Measurements from ENCODE around the gene CSK.

Gene CSK

DNA sequence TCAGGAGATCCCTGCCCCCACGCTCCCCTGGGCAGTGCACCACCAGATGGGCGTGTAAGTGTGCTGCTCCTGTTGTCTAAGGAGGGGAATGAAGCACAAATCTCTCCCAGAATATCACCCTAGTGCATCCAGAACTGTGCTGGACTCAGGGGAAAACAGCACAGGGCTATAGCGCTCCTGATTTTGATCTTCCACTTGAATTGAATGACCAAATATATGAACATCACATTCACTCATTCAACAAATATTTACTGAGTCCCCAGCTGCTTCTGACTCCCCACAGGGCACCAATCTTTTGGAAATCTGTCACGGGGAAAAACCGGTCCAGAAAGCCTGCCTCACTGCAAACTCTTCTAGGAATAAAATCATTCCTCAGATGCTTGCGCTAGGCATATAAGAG, 47.0 kb downstream of the CSK start:
- no peak for DNase-seq

DNA sequence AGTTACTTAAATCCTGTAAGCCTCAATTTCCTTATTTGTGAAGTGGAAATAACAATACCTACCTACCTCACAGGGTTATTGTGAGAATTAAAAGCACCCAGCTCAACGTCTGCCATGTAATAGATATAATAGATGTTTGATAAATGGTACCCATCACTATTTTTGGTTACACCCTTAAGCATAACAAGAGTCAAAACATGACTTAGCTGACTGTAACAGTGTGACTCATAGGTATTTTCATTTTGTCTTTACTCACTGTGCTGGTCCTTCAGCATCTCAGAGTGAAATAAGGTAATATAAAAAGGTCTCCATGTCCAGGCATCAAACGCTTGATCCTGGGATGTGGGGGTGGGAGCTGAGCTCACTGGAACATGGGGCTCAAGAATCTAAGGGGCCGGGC, 47.6 kb downstream of the CSK start:
- no peak for DNase-seq

DNA sequence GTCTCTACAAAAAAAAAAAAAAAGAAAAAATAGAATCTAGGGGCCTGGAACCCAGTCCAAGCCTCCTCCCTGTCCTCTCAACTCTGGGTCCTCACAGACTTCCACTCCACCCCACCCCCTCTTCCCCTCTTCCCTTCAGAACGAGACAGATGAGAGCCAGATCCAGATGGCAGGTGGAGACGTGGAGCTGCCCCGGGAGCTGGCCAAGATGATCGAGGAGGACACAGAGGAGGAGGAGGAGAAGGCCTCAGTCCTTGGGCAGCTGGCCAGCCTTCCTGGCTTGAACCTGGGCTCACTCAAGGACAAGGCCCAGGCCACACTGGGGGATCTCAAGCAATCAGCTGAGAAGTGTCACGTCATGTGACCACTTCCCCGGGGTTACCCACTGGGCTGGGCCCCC, 48.1 kb downstream of the CSK start:
- no peak for DNase-seq

DNA sequence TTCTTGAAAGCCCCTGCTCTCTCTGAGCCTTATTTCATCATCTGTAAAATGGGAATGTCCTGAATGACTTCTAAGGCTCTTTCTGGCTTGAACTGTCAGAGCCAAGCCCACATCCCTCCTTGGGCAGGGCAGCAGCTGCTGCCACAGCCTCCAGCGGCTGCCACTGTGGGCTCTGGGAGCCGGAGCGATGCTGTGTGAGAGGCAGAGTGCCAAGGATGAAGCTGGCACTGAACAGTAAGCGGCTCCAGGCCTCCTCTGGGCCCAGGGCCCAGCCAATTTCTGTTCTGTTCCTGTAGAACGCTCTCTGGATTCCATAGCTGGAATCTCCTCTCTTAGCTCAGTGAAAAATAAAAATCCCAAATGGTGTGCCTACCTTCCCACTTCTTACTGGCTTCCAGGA, 49.0 kb downstream of the CSK start:
- DNase-seq = peak; percentile 56 to 79

DNA sequence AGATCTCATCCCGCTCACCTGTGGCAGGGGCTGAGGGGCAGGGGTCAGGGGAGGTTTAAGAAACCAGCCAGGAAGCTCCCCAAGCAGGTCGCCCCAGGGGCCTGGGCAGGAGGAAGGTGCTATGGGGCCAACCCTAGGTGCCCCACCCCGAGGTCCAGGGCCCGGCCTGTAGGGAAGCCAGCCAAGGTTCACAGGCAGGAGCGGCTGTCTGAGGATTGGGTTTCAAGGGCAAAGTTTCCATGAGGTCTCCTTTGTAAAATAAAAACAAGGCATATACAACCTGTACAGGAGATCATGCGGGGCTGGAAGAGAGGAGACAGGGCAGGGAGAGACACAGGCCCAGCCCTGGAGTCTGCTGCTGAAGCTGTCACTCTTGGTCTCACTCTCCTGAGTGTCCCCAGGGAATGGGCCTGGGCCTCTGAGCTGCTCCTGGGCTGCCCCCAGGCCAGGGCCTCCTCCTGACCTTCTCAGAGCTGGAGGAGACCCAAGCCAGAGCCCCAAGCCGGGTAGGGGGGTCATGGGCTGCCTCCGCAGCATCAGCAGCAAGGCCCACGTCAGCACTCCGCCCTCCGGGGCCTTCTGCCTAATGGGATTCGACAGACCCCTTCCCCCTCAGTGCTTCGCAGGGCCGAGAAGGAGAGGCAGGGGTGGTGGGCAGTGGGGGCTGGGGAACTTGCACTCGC, 50.1 kb downstream of the CSK start:
- no peak for DNase-seq

DNA sequence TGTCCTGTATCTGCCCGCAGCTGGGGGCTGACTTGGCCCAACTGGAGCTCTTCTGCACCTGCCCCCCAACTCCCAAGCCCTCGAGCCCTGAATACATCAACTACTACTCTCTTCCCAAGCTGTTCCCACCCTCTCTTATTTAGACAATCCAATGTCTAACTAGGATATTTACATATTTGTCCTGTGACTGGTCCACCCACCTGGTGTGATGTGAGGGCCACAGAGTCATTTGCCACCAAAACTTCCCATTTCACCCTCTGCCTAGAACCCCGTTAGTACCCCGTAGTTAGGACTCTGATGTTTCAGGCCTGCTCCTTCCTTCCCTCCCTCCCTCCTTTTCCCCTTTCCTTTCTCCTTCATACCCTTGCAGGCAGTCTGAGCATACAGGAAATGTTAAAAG, 50.9 kb downstream of the CSK start:
- no peak for DNase-seq

DNA sequence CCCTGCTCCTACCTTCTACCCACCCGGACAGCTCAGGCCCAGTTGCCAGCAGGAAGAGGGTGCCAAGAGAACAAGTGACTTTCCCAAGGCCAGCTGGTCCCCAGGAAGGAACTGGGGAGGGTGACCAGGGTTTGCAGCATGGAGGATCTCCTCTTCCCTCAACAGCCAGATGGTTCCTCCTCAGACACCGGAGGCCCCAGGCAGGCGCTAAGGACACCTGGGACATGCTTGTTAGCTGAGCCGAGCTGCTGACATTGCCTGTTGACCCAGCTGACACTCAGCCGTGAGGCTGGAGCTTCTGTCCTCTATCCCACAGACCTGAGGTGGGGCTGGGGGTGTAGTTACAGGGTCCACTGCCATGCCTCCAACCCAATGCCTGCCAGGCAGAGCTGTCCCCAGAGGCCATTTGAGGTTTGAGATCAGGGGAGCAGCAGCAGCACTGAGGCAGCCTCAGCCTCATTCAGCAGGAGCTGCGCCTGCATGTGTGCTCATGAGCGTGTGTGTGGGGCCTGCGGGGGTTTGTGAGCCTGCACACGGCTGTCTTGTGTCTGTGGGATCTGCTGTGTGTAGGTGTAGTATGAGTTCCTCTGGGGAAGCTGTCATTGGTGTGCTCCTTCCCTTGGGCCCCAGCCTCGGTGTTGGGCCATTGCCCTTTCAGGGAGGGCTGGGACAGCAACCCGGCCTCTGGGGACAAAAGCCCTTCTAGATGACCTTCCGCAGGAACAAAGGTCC, 51.7 kb downstream of the CSK start:
- DNase-seq = no peak

DNA sequence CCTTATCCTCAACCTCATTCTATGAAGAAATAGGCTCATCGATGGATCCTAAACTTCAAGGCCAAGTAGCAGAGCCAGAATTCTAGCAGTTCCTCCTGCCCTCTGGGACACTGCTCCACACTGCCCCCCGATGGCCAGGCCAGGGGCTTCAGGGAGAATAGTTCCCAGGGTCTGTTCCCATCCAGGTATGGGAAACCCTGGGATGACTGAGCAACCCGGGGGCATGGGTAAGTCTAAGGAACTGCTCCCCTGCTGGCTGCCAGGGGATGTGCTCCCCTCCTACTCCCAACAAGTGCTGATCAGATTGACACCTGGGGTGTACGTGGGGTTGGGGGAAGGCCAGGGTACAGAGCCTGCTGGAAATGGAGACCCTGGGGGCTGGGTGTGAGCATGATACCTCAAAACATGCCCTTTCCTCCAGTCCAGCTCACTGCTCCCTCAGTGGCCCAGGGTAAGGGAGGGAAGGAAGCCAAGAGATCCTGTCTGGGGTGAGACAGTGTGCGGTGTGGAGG, 53.5 kb downstream of the CSK start:
- peak in 1 of 2 donors; percentile 35 for DNase-seq

DNA sequence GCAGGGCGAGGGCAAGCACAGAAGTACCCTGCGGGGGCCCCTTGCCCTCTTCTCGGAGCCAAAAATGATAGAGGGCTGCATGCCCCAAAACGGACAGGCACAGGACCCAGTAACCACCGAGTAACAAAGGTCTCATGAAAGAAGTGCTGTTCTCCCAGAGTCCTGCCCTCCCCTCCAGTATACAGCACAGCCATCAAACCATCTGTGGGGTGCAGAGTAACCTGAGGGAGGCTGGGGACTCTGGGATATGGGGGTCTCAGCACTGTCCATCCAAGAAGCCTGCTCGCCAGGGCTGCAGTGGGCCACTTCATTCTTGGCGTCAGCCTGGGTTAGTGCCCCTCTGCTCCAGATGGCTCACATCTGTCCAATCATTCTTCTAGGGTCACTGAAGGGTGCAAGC, 55.0 kb downstream of the CSK start:
- no peak for DNase-seq

DNA sequence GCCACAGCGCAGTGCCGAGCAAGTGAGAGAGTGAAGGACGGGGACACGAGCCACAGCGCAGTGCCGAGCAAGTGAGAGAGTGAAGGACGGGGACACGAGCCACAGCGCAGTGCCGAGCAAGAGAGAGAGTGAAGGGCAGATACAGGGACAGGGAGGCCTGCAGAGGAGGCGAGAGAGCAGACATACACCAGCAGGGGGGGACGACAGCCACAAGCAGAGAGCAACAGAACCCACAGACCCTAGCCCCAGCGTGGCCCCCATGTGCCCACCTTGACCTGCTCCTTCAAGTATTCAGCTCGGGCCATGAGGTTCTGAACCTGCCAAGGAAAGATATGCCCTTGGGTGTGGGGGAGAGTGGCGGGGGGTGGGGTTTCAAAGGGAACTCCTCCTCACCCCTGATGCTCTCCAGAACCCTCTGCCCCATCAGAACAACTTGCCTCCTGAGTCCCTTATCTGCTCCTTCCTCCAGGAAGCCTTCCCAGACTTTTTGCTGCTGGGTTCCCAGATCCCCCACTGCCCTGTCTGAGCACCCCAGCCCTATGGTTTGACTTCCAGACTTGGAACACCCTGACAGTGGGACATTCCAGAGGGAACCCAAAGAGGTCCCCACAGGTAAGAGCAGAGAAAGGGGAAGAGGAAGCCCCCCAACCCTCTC, 55.7 kb downstream of the CSK start:
- DNase-seq = no peak

DNA sequence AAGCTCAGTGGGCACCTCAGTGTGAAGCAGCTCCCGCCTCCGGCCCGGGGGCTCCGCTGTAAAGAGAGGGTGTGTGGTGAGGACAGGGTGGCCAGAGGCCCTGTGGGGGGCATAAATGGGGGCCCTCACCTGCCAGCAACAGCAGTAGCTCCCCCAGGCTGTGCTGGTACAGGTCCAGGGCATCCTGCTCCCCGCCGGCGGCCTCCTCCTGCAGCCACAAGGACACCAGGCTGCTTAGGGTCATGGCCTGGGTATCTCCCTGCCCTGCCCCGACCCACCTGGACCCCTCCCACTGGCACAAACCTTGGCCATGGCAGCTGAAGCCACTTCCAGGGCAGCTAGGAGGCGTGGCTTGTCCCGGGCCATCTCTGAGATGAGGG, 56.2 kb downstream of the CSK start:
- DNase-seq = no peak

DNA sequence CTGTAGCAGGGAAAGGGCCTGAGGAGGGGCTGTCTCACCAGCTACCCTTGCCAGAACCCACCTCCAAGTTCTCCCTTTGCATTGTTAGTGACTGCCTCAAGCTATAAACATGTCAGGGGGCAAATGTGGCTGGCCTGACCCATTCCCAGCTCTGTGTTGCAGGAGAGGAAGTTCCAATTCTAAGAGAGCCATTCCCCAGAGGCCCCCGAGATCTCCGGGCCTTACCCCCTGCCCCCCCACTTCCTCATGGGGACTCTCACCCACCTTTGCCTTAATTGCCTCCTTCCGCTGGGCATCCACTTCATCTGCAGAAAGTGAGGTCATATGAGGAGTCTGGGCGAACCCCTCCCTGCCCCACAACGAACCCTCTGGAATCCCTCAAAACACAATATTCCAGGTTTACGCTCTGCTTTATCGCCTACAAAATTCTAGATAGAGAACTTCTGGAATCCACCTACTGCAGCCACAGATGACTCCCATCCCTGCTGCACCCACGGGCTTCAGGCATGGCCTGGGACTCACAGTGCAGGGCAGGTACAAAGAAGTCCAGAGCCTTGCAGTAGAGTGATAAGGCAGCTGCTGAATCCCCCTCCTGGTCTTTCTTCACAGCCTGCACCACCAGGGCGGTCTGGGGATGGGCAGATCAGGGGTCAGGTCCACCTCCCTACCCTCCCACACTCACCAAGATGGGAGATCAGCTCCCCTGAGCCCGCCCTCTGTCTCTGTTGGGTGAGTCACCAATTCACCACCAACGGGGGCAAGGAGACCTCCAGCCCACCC, 57.1 kb downstream of the CSK start:
- no peak for DNase-seq

DNA sequence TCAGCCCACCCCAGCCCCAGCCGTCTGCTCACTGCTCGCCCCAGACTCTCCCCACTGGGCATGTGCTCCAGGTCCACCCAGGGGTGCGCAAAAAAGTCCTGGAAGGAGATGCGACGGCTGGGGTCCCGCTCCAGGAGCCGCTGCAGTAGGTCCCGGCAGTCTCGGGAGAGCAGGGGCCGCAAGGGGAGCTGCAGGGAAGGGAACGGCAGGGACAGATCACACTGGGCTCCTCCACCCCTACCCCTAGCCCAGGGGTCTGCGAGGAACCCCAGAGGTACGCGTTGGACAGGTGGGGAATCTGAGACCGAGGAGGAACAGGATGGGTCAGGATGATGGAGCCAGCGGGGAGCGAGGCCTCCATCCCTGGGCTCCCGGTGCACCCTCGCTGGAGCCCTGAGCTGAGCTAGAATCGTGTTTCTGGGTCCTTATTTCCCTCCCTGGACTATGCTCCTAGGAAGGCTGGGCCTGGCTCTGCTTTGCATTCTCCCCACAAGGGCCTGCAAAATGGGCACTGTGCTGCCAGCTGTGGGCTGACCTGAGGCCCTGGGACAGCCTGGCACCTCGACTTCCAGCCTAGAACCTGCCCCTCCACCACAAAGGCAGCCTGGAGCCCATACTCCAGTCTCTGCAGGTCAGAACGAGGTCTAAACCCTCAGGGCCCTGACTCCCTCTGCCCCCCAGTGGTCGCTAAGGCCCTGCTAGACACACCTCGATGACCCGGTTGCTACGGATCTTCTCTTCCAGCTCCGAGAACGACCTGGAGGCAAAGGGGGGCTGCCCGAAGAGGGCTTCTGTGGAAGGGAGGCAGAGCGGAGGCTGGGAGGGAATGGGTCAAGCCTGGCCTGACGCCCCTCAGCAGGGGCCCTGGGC, 57.9 kb downstream of the CSK start:
- DNase-seq = no peak

DNA sequence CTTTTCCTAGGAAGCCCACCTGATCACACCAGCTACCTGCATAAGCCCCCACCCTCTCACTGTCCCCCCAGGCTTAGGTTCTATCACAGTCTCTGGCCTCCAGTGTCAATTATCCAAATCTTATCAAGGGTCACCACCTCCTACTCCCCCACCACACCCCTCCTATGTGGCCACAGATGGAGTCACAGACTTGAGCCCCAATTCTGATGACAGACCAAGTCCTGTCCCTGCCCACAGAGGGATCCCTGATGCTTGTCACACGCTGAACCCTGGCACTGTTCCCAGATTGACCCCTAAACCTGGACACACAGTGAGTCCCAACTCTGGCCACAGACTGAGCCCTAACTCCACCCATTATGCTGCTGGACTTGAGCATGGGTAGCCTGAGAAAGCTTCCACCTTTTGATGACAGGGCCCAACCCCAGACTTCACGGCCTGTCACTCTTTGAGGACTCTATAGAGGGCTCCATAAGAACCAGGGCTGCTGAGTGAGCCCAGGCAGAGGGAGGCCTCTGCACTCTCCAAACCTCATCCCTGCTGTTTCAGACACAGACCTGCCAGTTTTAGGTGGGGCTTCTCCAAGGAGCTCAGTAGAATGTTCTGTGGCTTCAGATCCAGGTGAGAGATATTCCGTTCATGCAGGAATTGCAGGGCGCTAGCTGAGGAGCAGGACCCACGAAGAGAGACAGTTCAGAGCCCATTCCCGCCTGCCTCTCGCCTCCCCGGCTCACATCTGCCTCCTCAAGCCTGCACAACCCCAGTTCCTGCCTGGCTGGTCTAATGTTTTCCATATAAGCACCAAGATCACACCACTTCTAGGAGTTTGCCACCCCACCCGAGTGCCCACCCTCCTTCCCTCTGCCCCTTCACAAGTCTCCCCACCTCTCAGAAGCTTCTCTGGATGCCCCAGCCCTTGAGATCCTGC, 59.2 kb downstream of the CSK start:
- DNase-seq = no peak

DNA sequence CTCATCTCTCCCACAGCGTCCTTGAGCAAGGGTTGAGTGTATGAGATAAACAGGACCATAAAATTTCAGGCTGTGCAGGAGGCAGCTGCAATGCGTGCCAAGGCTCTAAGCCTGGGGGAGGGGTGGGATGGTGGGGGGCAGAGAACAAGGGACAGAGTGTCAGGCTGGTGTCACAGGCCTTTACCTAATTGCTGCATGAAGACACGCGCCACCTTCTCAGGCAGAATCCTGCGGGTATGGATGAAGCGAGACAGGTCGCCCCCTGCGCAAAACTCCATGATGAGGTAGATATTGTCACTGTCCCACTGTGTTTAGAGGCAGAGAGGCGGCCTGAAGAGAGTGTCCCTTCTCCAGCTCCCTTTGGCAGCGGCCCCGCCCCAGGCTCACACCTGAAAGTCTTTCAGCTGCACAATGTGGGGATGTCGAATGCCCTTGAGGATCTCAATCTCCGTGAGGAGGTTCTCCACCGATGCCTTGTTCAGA, 60.1 kb downstream of the CSK start:
- no peak for DNase-seq

DNA sequence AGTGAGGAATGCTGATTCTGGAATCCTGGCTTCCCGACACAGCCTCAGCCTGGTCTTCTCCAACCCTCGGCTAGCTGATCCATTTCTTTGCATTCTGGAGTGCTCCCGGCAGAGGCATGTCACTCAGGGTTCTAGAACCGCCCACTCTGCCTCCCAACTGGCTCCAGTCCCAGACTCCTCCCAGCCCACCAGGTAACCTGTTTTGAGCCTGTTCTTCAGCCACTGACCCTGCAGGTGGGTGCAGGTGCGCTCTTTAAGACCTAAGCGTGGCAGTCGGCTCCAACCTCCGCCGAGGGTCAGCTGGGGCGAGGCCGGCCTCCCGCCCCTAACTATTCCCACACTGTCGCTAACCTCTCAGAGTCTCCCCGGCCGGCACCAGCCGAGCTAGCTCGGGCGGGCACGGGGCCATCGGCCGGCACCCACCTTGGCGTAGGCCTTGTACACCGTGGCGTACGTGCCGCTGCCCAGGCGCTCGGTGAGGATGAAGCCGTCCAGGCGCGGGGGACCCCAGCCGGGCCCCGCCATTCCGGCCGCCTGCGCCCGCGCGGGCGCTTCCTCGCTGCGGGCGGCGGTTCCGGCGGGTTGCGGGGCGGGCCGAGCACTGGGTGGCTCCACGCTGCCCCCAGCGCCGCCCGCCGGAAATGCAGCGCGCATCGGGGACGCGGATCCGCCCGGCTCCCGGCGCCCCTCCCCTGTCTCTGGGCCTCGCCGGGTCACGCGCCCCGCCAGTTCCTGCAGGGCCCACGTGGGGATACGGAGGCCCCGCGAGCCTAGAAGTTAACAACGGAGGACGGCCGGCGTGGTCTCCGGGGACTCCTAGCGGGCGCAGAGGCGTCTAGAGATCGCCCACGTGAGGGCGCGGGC, 60.9 kb downstream of the CSK start, which contains the start of gene ULK3:
TSS of gene ULK3 (minus strand) at position 576 of the 864 bp plus-strand sequence. CDS start at position 525, 51 bp downstream.
- peak; percentile 80 to 85 for DNase-seq

DNA sequence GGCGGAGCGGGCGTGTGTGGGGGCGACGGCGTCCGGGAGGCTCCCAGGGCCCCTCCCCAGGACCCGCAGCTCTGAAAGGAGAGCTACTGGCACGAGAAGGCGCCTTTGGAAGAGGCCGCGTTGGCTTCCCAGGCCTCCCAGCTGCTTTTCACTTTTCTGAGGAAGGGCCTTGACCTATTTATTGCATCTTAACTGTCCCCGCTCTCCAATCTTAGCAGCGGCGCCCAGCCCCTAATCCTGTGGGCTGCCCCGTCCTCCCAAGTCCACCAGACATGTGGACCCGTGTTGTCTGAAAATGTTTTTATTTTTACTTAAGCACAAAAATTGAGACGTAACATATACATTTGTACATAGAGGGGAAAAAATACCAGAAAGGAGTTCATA, 61.6 kb downstream of the CSK start:
- no peak for DNase-seq

DNA sequence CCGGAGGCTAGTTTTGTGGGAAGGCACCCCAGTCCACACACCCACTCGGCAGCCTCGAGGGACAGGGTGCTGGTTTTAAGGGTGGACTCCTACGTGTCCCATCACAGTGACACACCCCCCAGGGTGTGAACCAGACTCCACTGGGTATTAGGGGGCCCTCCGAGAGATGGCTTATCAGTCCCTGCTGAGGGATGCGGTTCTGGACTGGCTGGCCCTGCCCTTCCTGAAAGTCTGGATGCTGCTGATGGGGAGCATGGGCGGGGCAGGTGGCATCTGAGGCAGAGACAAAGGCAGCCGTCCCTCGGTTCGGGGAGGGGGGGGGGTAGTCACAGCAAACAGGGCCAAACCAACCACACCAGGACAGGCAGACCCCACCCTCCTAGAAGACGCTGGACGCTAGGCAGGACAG, 62.0 kb downstream of the CSK start:
- DNase-seq = no peak

DNA sequence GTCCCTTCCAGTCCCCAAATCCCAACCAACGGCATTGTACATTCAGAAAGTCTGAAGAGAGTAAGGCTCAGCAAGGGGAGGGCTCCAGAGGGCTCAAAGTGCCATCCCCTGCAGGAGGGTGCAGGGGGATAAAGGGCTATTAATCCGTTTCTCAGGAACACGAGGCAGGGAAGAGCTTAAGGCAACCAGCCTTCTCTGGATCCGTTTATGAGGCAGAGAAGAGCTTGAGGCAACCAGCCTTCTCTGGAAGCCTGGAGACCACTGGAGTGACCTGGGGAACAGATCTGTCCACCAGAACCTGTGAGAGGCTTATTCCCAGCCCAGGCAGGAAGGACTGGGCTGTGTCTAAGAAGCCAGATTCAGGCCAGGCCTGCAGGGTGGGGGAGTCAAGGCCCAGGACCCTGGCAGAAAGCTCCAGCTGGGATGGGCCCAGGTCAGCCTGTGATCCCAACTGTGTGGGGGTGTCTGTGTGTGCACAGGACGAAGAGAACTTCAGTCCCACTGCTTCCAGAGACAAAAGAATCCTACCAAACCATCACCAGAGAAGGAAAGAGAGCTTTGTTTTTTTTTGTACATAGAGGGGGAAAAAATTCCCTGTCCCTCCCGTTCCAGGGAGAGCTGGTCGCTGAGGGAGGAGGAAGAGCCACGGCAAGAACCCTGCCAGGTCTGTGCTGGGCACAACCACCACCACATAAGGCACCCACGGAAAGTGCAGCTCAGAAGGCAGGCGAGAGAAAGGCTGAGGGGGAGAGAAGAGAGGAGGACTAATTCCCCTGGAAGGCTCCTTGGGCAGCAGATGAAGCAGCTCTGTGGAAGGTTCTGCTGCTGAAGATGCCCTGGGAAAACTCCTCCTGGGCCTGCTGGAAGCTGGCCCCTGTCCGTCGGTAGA, 62.7 kb downstream of the CSK start:
- DNase-seq = no peak

Data from hippocampal formation (tissue), 2 donors.